Liver (tissue), 9 donors: ENCODE data around the gene ZSCAN22. TPM values are rescaled to one million over a fixed set of nuclear protein-coding genes. Genes with fewer than 3 reads are reported as not detected.
A peak's percentile ranks its signal among the peaks of the same experiment; 100 is the strongest.

Experiments
- DNase-seq: peaks from one replicate; pipeline ENCODE4 v3.0.0-alpha.2; 2017; ENCODE audit warnings: low spot score
- H3K27ac ChIP-seq, 2 donors: one replicate each; pipeline ENCODE4 v1.7.0; 2013; ENCODE audit warnings: inconsistent platforms in 2 of 2, low read length in 2 of 2, control low read depth in 1 of 2, low read depth in 1 of 2, mild to moderate bottlenecking in 1 of 2
- H3K27me3 ChIP-seq, 4 donors: one replicate each; pipeline versions ENCODE4 v1.6.1 to v1.7.0; 2013; ENCODE audit warnings: low read length in 3 of 4, inconsistent platforms in 1 of 4, mild to moderate bottlenecking in 1 of 4, moderate library complexity in 1 of 4; ENCODE audit not compliant: control insufficient read depth in 4 of 4, insufficient read depth in 4 of 4
- H3K36me3 ChIP-seq, 4 donors: one replicate each; pipeline versions ENCODE4 v1.6.1 to v1.7.0; 2013; ENCODE audit warnings: low read length in 3 of 4, mild to moderate bottlenecking in 3 of 4, low read depth in 1 of 4, moderate library complexity in 1 of 4; ENCODE audit not compliant: control insufficient read depth in 4 of 4, insufficient read depth in 3 of 4
- H3K4me1 ChIP-seq, 4 donors: one replicate each; pipeline versions ENCODE4 v1.6.1 to v1.7.0; 2013; ENCODE audit warnings: low read length in 3 of 4, mild to moderate bottlenecking in 3 of 4, moderate library complexity in 1 of 4; ENCODE audit not compliant: control insufficient read depth in 4 of 4, insufficient read depth in 4 of 4
- H3K4me3 ChIP-seq, 3 donors: one replicate each; pipeline versions ENCODE4 v1.6.1 to v1.7.0; 2013; ENCODE audit warnings: low read length in 3 of 3, control low read depth in 1 of 3, low read depth in 1 of 3, mild to moderate bottlenecking in 1 of 3
- H3K9ac ChIP-seq, 2 donors: one replicate each; pipeline ENCODE4 v1.7.0; 2013; ENCODE audit warnings: low read length in 2 of 2, mild to moderate bottlenecking in 2 of 2, moderate library complexity in 2 of 2, control low read depth in 1 of 2, low read depth in 1 of 2
- H3K9me3 ChIP-seq, 4 donors: one replicate each; pipeline versions ENCODE4 v1.6.1 to v1.7.0; 2013; ENCODE audit warnings: low read length in 3 of 4; ENCODE audit not compliant: control insufficient read depth in 4 of 4
- ATF3 ChIP-seq: IDR thresholded peaks from 2 replicates; pipeline ENCODE4 v1.6.1; 2016; ENCODE audit warnings: antibody characterized with exemption
- CTCF ChIP-seq: fragments of 150-350 bp; IDR thresholded peaks from 2 replicates; pipeline ENCODE4 v1.5.1; 2017; ENCODE audit warnings: improper control_type of control experiment, low read depth, low read length; ENCODE audit not compliant: missing input control
- EGR1 ChIP-seq, 2 donors: IDR thresholded peaks; 2 replicates each; pipeline ENCODE4 v1.6.1; 2016 to 2018; ENCODE audit warnings: antibody characterized with exemption in 2 of 2, low read depth in 2 of 2
- FOXA1 ChIP-seq: IDR thresholded peaks from 2 replicates; pipeline ENCODE4 v1.6.1; 2016; ENCODE audit warnings: antibody characterized with exemption
- FOXA2 ChIP-seq: IDR thresholded peaks from 2 replicates; pipeline ENCODE4 v1.6.1; 2016; ENCODE audit warnings: antibody characterized with exemption
- GABPA ChIP-seq, 2 donors: IDR thresholded peaks in 1 of 2; conservative IDR thresholded peaks in 1 of 2; 2 replicates each; pipeline ENCODE4 v1.6.1; 2016; ENCODE audit warnings: antibody characterized with exemption in 2 of 2, mild to moderate bottlenecking in 1 of 2, moderate library complexity in 1 of 2
- HNF4A ChIP-seq, 2 donors: conservative IDR thresholded peaks; 2 replicates each; pipeline ENCODE4 v1.6.1; 2016; ENCODE audit warnings: antibody characterized with exemption in 2 of 2, mild to moderate bottlenecking in 2 of 2
- HNF4G ChIP-seq: IDR thresholded peaks from 2 replicates; pipeline ENCODE4 v1.6.1; 2016; ENCODE audit warnings: antibody characterized with exemption
- JUND ChIP-seq, 2 donors: IDR thresholded peaks; 2 replicates each; pipeline ENCODE4 v1.6.1; 2016; ENCODE audit warnings: antibody characterized with exemption in 2 of 2
- MAX ChIP-seq: IDR thresholded peaks from 2 replicates; pipeline ENCODE4 v1.6.1; 2016; ENCODE audit warnings: antibody characterized with exemption
- NR2F2 ChIP-seq: IDR thresholded peaks from 2 replicates; pipeline ENCODE4 v1.6.1; 2016; ENCODE audit warnings: antibody characterized with exemption
- RAD21 ChIP-seq, 2 donors: IDR thresholded peaks; 2 replicates each; pipeline ENCODE4 v1.6.1; 2016; ENCODE audit warnings: antibody characterized with exemption in 2 of 2, mild to moderate bottlenecking in 2 of 2
- REST ChIP-seq: IDR thresholded peaks from 2 replicates; pipeline ENCODE4 v1.6.1; 2016; ENCODE audit warnings: antibody characterized with exemption, mild to moderate bottlenecking
- RXRA ChIP-seq, 2 donors: IDR thresholded peaks; 2 replicates each; pipeline ENCODE4 v1.6.1; 2017 to 2018; ENCODE audit warnings: antibody characterized with exemption in 2 of 2, mild to moderate bottlenecking in 1 of 2
- SP1 ChIP-seq: IDR thresholded peaks from 2 replicates; pipeline ENCODE4 v1.6.1; 2018; ENCODE audit warnings: antibody characterized with exemption, mild to moderate bottlenecking
- TAF1 ChIP-seq: conservative IDR thresholded peaks from 2 replicates; pipeline ENCODE4 v1.6.1; 2016; ENCODE audit warnings: antibody characterized with exemption, mild to moderate bottlenecking
- YY1 ChIP-seq: IDR thresholded peaks from 2 replicates; pipeline ENCODE4 v1.6.1; 2016; ENCODE audit warnings: antibody characterized with exemption, mild to moderate bottlenecking
- ZBTB33 ChIP-seq: IDR thresholded peaks from 2 replicates; pipeline ENCODE4 v1.6.1; 2016; ENCODE audit warnings: antibody characterized with exemption
- WGBS: extraction: QIAGEN DNeasy Blood & Tissue Kit; methylation state at CpG from one replicate; pipeline ENCODE4 v1.1.7; 2013; 5-methylcytosine and 5-hydroxymethylcytosine counted together
- polyA plus RNA-seq, 2 donors: library from polyadenylated mRNA; stranded (reverse) in 1 of 2; unstranded in 1 of 2; fragments of 200-250 nt in 1 of 2; fragments of >200 nt in 1 of 2; fragmentation: Nextera tagmentation in 1 of 2; extraction: Ambion mirVana in 1 of 2; gene quantifications; one replicate each; pipeline versions ENCODE4 v1.2.1 to v1.2.3, GENCODE V29; 2013 to 2015
- total RNA-seq, 2 donors: library from RNA; depleted of rRNA; stranded (reverse); fragments of >200 nt; gene quantifications; one replicate each; pipeline ENCODE4 v1.2.3, GENCODE V29; 2014
- donor health status: healthy.
- donor health status: healthy.
- donor health status: healthy.
- donor health status: healthy.
- donor health status: healthy.

Gene ZSCAN22
- total and polyA plus RNA-seq, 4 donors: 0.88 to 3.5 (median 2.0) TPM

DNA sequence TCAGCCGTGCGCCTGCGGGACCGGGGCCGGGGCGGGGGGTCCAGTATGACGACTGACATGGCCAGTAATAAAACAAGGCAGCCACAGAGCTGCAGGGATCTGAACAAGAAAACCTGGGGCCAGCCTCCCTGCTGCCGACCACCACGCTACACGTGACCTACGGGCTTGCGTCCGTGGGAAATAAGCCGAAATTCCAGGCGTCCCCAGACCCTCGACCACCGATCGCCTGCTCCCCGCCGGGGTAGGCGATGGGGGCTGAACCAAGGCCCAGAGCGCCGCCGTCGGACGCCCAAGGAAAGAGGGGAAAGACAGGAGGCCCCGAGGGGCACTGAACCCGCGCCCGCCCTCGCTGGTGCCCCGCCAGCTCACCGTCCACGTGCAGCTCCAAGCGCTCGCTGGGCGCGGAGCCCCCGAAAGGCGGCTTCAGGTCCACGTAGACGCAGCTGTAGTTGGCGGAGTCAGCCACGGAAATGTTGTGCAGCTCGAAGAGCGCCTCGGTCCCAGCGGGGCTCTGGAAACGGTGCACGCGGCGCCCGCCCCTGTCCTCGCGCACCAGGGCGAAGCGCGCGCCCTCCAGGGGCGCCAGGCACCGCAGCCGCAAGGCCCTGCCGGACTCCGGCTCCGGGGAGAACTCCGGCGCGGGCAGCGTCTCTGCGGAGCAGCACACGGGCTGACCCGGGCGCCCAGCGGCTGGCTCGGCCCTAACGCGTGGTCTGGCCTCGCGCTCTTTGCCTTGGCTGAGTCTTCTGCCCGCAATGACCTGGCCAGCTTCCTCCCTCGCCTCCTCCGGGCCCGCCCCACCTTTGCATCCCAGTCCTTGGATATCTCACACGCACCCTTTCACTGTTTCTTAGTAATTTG, 23.4 kb downstream of the ZSCAN22 start:
- Histone ChIP-seq H3K4me1 (peaks cover 16 to 72% (median 59%) of the 10 kb centered on the region in 4 donors), H3K27ac (peak overlapping the region in 1 of 2 donors; percentile 37), H3K27me3 (no peaks in the 10 kb centered on the region), H3K4me3 (peak overlapping the region; percentile 25 to 96 (median 65)), H3K36me3 (peaks cover 0 to 6% (median 2%) of the 10 kb centered on the region in 4 donors), H3K9ac (no peak overlapping the region), H3K9me3 (no peaks in the 10 kb centered on the region)
- DNase-seq: no peak
- TF ChIP-seq FOXA1 (no peak), MAX (no peak), RAD21 (IDR thresholded peaks at IDR 0.05) (no peak), CTCF (no peak), JUND (IDR thresholded peaks at IDR 0.05) (no peak), HNF4G (no peak), FOXA2 (no peak), TAF1 (no peak)
- 18% methylated on average over 84 of the region's 84 CpGs for WGBS

- Histone ChIP-seq H3K36me3 (peaks cover 0 to 6% (median 0%) of the 10 kb centered on the region in 4 donors), H3K27me3 (no peaks in the 10 kb centered on the region), H3K9me3 (no peaks in the 10 kb centered on the region), H3K9ac (no peak overlapping the region), H3K27ac (peak overlapping the region in 1 of 2 donors; percentile 20), H3K4me1 (peaks cover 20 to 80% (median 65%) of the 10 kb centered on the region in 4 donors), H3K4me3 (peak overlapping the region; percentile 49 to 96 (median 65))
- no peak for DNase-seq
- TF ChIP-seq CTCF (no peak), TAF1 (no peak), GABPA (IDR thresholded peaks at IDR 0.05 in 1 of 2, conservative IDR thresholded peaks at IDR 0.05 in 1 of 2) (no peak), YY1 (no peak), HNF4A (conservative IDR thresholded peaks at IDR 0.05) (no peak), MAX (no peak), FOXA1 (no peak), JUND (IDR thresholded peaks at IDR 0.05) (no peak), HNF4G (no peak), NR2F2 (no peak), ZBTB33 (no peak), FOXA2 (no peak), RAD21 (IDR thresholded peaks at IDR 0.05) (no peak), ATF3 (no peak), REST (no peak), SP1 (no peak), EGR1 (IDR thresholded peaks at IDR 0.05; ENCODE audit: low read depth in 2 of 2) (no peak), RXRA (IDR thresholded peaks at IDR 0.05) (no peak)
- WGBS: 33% methylated on average over 34 of the region's 34 CpGs
Observed at GRCh38 chr19:58350871-58351557, 24.2 kb downstream of the ZSCAN22 start.
